Brain microvascular endothelial cell (primary cell): ENCODE data around the gene CDK12.
"Not testable (repeated sequence)": the region's sequence is repeated elsewhere in the genome, so short reads cannot be mapped to it uniquely, and the experiment has no call there.

Experiments
- DNase-seq: peaks from one replicate; pipeline ENCODE4 v3.0.0-alpha.2; 2020
- H3K27ac ChIP-seq: fragments of 250-450 bp; sonication (Bioruptor Pico); 2 replicates; pipeline ENCODE4 v1.5.1; 2020; ENCODE audit warnings: mild to moderate bottlenecking, moderate library complexity
- H3K27me3 ChIP-seq: fragments of 250-450 bp; sonication (Bioruptor Pico); replicated peaks from 2 replicates; pipeline ENCODE4 v1.5.1; 2020; ENCODE audit warnings: mild to moderate bottlenecking
- H3K36me3 ChIP-seq: fragments of 250-450 bp; sonication (Bioruptor Pico); replicated peaks from 2 replicates; pipeline ENCODE4 v1.5.1; 2020; ENCODE audit warnings: mild to moderate bottlenecking
- H3K4me3 ChIP-seq: 2 replicates; pipeline ENCODE4 v1.5.1; 2011; ENCODE audit warnings: low read depth, mild to moderate bottlenecking, control low read depth, low read length, moderate library complexity
- in situ Hi-C: cut with HindIII; loops from 2 replicates; pipeline ENCODE4 v1.10.0; 2017; ENCODE audit warnings: low sequenced_read_pairs, low pct_ligation_motif_present
- TF ChIP-seq, protein P1 (sequence below): IDR thresholded peaks from 2 replicates; pipeline ENCODE4 v1.5.1; 2011; ENCODE audit warnings: low read depth, mild to moderate bottlenecking, moderate library complexity, low read length, control low read depth, inconsistent platforms; ENCODE audit errors: missing control alignments

The CDK12 gene

DNA sequence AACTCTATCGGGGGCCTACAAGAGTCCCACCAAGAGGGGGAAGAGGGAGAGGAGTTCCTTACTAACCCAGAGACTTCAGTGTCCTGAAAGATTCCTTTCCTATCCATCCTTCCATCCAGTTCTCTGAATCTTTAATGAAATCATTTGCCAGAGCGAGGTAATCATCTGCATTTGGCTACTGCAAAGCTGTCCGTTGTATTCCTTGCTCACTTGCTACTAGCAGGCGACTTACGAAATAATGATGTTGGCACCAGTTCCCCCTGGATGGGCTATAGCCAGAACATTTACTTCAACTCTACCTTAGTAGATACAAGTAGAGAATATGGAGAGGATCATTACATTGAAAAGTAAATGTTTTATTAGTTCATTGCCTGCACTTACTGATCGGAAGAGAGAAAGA is 70.0 kb downstream of the CDK12 start:
- Histone ChIP-seq H3K27me3 (no peaks in the 10 kb centered on the region), H3K27ac (no peak overlapping the region)

DNA sequence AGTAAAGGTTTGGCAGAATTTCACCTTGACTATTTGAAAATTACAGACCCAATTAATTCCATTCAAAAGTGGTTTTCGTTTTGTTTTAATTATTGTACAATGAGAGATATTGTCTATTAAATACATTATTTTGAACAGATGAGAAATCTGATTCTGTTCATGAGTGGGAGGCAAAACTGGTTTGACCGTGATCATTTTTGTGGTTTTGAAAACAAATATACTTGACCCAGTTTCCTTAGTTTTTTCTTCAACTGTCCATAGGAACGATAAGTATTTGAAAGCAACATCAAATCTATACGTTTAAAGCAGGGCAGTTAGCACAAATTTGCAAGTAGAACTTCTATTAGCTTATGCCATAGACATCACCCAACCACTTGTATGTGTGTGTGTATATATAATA is 72.6 kb downstream of the CDK12 start:
- DNase-seq = no peak
- TF ChIP-seq, protein P1, sequence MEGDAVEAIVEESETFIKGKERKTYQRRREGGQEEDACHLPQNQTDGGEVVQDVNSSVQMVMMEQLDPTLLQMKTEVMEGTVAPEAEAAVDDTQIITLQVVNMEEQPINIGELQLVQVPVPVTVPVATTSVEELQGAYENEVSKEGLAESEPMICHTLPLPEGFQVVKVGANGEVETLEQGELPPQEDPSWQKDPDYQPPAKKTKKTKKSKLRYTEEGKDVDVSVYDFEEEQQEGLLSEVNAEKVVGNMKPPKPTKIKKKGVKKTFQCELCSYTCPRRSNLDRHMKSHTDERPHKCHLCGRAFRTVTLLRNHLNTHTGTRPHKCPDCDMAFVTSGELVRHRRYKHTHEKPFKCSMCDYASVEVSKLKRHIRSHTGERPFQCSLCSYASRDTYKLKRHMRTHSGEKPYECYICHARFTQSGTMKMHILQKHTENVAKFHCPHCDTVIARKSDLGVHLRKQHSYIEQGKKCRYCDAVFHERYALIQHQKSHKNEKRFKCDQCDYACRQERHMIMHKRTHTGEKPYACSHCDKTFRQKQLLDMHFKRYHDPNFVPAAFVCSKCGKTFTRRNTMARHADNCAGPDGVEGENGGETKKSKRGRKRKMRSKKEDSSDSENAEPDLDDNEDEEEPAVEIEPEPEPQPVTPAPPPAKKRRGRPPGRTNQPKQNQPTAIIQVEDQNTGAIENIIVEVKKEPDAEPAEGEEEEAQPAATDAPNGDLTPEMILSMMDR = no peak

More for the DNA sequence above, 70.0 kb downstream of the CDK12 start:
- DNase-seq = no peak
- Histone ChIP-seq H3K36me3 (peaks cover 30% of the 10 kb centered on the region), H3K4me3 (no peak overlapping the region)
- in situ Hi-C loops = no loop called here
- TF ChIP-seq, protein P1 = no peak

DNA sequence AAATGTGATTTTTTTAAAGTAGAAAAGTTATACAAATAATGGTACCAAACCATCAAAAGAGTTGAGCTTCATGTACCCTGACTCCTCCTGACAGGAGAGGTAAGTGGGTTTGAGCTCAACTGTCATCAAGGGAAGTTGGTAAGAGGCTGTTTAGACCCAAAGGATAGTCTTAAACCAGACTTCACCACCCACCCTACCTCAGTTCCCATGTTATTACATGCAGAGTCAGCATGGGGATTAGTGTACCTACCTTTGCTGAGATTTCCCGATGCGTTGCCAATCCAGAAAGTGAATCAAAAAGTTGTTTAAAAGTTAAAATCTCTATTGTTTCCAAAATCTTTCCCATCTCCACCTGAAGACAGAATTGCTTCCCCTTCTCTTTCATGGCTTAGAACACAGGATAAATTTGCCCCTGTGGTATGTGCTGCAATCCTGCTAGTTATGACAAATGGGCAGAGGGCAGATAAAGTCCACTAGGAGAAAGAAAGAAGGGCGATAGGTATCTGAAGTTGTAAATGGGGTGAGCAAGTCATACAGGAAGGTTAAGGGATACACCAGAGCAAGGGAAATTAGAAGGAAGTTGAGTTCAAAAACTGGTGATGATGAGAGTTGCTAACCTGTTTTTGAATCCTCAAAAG is 73.6 kb downstream of the CDK12 start:
- in situ Hi-C loops = no loop called here
- TF ChIP-seq, protein P1 = no peak
- H3K27ac ChIP-seq = no peak overlapping the region
- peaks cover 10% of the 10 kb centered on the region for H3K36me3 ChIP-seq
- no peak overlapping the region for H3K4me3 ChIP-seq
- DNase-seq = no peak
- no peaks in the 10 kb centered on the region for H3K27me3 ChIP-seq

More for the DNA sequence above, 72.6 kb downstream of the CDK12 start:
- H3K27ac ChIP-seq = no peak overlapping the region
- in situ Hi-C loops = no loop called here
- H3K36me3 ChIP-seq = peaks cover 14% of the 10 kb centered on the region
- no peak overlapping the region for H3K4me3 ChIP-seq
- no peaks in the 10 kb centered on the region for H3K27me3 ChIP-seq

DNA sequence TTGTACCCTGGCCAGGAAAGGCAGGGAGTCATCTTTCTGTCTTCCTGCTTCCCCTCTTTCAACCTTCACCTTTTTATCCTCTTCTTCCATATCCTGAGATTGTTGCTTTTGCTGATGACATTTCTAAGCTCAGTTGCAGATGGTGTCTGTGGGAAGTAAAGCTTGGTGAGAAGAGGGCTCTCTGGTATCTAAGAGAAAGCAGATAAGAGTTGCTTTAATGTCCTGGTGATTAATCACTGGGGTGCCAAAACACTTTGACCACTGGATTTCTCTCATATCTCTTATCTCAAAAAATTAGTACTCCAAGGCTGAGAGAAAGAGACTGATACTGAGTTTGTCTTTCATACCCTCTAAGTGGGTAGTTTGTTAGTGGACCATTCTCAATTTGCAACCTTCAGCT is 75.2 kb downstream of the CDK12 start:
- H3K27me3 ChIP-seq = no peaks in the 10 kb centered on the region
- in situ Hi-C loops = no loop called here
- no peak overlapping the region for H3K27ac ChIP-seq
- TF ChIP-seq, protein P1 = no peak
- H3K4me3 ChIP-seq = no peak overlapping the region
- H3K36me3 ChIP-seq = peaks cover under 1% of the 10 kb centered on the region
- DNase-seq = no peak

DNA sequence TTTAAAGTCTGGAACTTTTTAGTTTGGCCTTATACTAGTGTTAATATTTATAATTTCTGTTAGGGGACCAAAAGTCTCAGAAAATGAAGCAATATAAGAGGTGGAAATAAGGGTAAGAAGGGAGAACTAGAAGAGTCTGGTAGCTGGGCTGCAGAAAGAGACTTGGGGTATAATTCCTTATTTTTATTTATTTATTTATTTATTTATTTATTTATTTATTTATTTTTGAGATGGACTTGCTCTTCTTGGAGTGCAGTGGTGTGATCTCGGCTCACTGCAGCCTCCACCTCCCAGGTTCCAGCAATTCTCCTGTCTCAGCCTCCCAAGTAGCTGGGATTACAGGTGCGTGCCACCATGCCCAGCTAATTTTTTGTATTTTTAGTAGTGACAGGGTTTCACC is 76.1 kb downstream of the CDK12 start:
- H3K27me3 ChIP-seq, H3K4me3 ChIP-seq, DNase-seq, H3K36me3 ChIP-seq, H3K27ac ChIP-seq, in situ Hi-C loops: not testable (repeated sequence)

DNA sequence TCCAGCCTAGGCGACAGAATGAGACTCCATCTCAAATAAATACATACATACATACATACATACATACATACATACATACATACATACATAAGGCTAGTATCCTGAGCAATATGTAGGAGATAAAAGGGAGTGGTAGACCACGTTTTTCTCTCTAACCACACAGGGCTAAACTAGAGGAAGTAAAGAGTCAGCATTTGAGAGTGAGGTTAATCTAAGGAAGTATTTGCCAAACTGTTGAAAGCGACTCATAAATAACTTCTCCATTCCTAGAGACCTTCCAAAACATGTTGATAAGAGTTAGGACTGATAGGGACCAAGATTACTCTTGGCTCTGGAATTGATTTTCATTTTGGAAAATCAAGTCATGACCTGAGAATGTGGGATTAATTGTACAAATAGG is 77.6 kb downstream of the CDK12 start:
- H3K36me3 ChIP-seq = no peaks in the 10 kb centered on the region
- in situ Hi-C loops = no loop called here
- no peak overlapping the region for H3K4me3 ChIP-seq
- TF ChIP-seq, protein P1 = no peak
- H3K27ac ChIP-seq = no peak overlapping the region
- H3K27me3 ChIP-seq = no peaks in the 10 kb centered on the region
- no peak for DNase-seq
